ENCODE results near the gene TKT.

GRCh38 chr3:53230041-53230621 is 25.7 kb downstream of the TKT start:
- TF ChIP-seq CTCF (IDR thresholded peaks at IDR 0.05) (no peak), POLR2A (IDR thresholded peaks at IDR 0.05) (no peak)
